Cerebellar nuclear complex (tissue), 1 donor: ENCODE data around the gene SERPINA6.
"Not testable (repeated sequence)": the region's sequence is repeated elsewhere in the genome, so short reads cannot be mapped to it uniquely, and the experiment has no call there.

Source experiments
- DNase-seq, 2 experiments: peaks; one replicate each; lab custom pipeline; 2025; lab: John Stamatoyannopoulos, UW

SERPINA6 gene

GRCh38 chr14:94322648-94323570, at the start of gene SERPINA6:
Gene SERPINA6 (minus strand): TSS chr14:94323336. CDS start chr14:94314648, 8,688 bp downstream.
- no peak for DNase-seq

GRCh38 chr14:94372021-94372605, 49.0 kb upstream of the SERPINA6 start:
- no peak for DNase-seq

- DNase-seq, result no peak
These were observed 47.4 kb upstream of the SERPINA6 start for GRCh38 chr14:94370524-94370910.

GRCh38 chr14:94369766-94370523, 46.8 kb upstream of the SERPINA6 start:
- DNase-seq, result not testable (repeated sequence)

GRCh38 chr14:94368956-94369355, 45.8 kb upstream of the SERPINA6 start:
- DNase-seq, result no peak

- DNase-seq, result no peak
These were observed 45.1 kb upstream of the SERPINA6 start for GRCh38 chr14:94368243-94368590.

- no peak for DNase-seq
These were observed 44.5 kb upstream of the SERPINA6 start for GRCh38 chr14:94367347-94368242.

GRCh38 chr14:94366146-94366915, 43.2 kb upstream of the SERPINA6 start, which contains the start of gene SERPINA2:
Gene SERPINA2 (minus strand): TSS chr14:94366698.
- no peak for DNase-seq

- DNase-seq, result no peak
These were observed 42.5 kb upstream of the SERPINA6 start for GRCh38 chr14:94365624-94366023.

GRCh38 chr14:94364964-94365363, 41.8 kb upstream of the SERPINA6 start:
- no peak for DNase-seq

- no peak for DNase-seq
These were observed 40.9 kb upstream of the SERPINA6 start for GRCh38 chr14:94364037-94364436.

GRCh38 chr14:94363151-94363624, 40.1 kb upstream of the SERPINA6 start:
- DNase-seq, result no peak

- no peak for DNase-seq
These were observed 39.5 kb upstream of the SERPINA6 start for GRCh38 chr14:94362614-94363133.

GRCh38 chr14:94361682-94362081, 38.5 kb upstream of the SERPINA6 start:
- no peak for DNase-seq

- no peak for DNase-seq
These were observed 37.9 kb upstream of the SERPINA6 start for GRCh38 chr14:94360945-94361565.

GRCh38 chr14:94357166-94357565, 34.0 kb upstream of the SERPINA6 start:
- no peak for DNase-seq

GRCh38 chr14:94356379-94357056, 33.4 kb upstream of the SERPINA6 start:
- no peak for DNase-seq

- no peak for DNase-seq
These were observed 32.2 kb upstream of the SERPINA6 start for GRCh38 chr14:94355191-94355794.

- no peak for DNase-seq
These were observed 31.6 kb upstream of the SERPINA6 start for GRCh38 chr14:94354638-94355185.
